ENCODE results near the gene LRRC8C. TPM values are rescaled to one million over a fixed set of nuclear protein-coding genes. Genes with fewer than 3 reads are reported as not detected.
"Not testable (repeated sequence)": the region's sequence is repeated elsewhere in the genome, so short reads cannot be mapped to it uniquely, and the experiment has no call there.

Gene LRRC8C
- total RNA-seq, 2 donors from 2014 or later, result 1.8 to 3.2 TPM

DNA sequence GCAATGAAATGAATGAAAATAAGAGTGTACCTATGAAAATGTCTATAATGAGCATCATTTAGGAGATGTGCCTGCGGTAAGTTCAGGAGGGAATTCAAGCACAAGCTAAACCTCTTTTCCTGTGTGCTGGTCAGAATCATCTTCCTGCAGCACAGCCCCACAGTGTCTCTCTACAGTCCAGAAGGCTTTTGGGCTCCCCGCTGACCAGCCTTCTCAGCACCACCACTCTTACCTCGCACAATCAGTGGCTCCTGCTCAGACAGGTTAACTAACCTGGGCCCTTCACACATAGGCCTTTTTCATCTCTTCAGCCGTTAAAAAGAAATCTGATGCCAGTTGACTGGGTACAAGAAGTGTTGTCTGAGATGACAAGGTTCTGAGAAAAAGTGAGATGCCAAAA is 57.7 kb downstream of the LRRC8C start:
- intact Hi-C loops (cut with DNase I, micrococcal nuclease), result no loop called here
- DNase-seq, result no peak
- ATAC-seq, result no peak

GRCh38 chr1:89692601-89693521 is 59.9 kb downstream of the LRRC8C start:
- DNase-seq (no peak), ATAC-seq (no peak)
- intact Hi-C loops (cut with DNase I, micrococcal nuclease), result no loop called here

DNA sequence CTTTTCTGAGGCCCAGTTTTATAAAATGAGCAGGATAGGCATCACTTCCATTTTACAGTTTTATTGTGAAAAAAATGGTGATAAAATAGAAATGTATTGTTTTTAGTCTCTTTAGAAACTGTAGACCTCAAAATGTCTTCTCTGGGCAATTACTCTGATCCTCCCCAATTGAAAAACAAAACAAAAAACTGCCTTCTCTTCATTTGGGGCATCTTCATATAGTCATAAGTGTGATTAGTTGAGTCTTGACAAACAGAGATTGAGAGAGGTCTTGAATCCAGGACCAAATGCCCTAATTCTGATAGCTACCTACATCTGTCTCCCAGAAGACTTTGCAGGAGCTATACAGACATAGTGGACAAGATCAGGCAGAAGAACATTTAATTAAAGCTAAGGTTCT is 62.9 kb downstream of the LRRC8C start:
- DNase-seq (no peak), ATAC-seq (no peak)
- intact Hi-C loops (cut with DNase I, micrococcal nuclease), result no loop called here

DNA sequence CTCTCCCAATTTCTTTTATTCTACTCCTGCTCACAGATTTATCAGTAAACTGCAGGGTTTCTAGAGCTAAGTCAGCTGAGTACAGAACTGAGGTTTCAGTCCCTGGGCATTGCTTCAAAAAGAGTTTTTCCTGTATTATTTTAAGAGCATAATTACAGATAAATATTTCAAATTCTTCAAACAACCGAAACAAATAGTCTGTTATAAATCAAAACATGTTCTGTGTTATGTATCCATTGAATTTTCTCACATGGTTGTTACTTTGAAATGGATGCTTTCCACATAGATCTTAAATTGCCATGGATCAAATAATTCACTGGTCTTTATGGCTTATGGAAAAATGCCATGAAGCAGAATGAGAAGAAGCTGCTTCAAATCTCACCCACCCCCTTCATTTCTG is 64.5 kb downstream of the LRRC8C start:
- no peak for ATAC-seq
- no peak for DNase-seq
- intact Hi-C loops (cut with DNase I, micrococcal nuclease), result no loop called here

- DNase-seq (no peak), ATAC-seq (no peak)
- intact Hi-C loops (cut with DNase I, micrococcal nuclease), result no loop called here
Measured at GRCh38 chr1:89698020-89698560, 65.2 kb downstream of the LRRC8C start.

DNA sequence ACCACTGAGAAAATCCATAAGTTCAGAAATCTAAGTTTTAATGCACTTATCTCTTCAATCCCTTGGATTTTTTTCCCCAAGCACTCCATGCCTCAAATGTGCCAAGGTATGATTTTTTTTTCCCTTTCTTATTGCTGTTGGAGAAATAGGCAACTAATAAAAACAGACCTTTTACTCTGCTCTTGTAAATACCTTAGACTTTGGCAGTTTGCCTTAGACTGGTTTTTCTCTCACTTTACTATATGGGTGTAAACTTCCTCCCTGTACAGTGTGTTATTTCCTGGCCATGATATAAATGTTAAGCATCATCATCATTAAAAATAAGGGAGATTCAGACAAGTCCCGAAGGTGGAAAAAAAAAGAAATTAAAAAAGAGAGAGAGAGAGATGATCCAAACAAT is 65.7 kb downstream of the LRRC8C start:
- DNase-seq (no peak), ATAC-seq (peak; percentile 76)
- intact Hi-C loops (cut with DNase I, micrococcal nuclease), result no loop called here

- DNase-seq, result no peak
- intact Hi-C loops (cut with DNase I, micrococcal nuclease), result no loop called here
- ATAC-seq, result no peak
Measured at GRCh38 chr1:89699451-89699986, 66.6 kb downstream of the LRRC8C start.

DNA sequence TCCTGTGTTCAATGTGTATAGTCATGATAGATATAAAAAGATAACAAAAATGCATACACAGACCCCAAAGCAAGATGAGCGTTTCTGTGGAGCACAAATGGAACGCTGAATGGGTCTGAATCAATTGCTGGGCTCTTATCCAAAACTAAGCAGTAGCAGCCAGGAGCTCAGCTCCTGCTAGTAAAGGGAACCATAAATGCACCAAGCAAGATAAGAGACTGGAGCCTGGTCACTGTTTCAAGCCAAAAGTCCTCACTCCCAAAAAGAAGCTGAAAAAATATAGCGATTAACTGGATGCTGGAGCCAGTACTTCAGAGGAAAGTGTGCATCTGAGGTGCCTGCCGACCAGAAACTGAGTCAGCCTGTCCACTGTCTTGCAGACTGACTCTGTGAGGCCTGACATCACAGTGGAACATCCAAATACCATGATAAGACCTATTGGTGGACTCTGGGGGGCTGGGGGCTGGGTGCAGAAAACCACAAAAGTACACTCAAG is 68.9 kb downstream of the LRRC8C start:
- ATAC-seq (no peak), DNase-seq (no peak)
- intact Hi-C loops (cut with DNase I, micrococcal nuclease), result no loop called here

DNA sequence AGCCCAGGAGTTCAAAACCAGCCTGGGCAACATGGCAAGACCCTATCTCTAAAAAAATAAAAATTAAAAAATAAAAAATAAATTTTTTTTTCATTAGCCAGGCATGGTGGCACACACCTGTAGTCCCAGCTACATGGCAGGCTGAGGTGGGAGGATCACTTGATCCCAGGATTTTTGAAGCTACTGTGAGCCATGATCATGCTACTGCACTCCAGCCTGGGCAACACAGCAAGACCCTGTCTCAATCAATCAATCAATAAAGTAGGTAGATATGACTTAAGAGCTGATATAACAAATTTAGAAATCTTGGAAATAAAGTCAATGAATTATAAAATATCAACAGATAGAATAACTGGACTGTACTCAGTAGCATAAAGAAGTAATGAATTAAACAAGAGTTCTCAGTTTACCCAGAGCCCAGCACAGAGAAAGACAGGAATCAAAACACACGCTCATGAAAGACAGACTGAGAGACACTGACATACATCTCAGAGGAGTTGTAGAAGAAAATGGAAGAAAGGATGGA is 69.7 kb downstream of the LRRC8C start:
- DNase-seq, result no peak
- ATAC-seq, result no peak
- intact Hi-C loops (cut with DNase I, micrococcal nuclease), result no loop called here

- DNase-seq (no peak), ATAC-seq (no peak)
- intact Hi-C loops (cut with DNase I, micrococcal nuclease), result no loop called here
Measured at GRCh38 chr1:89703469-89703868, 70.5 kb downstream of the LRRC8C start.

- DNase-seq (no peak), ATAC-seq (no peak)
- intact Hi-C loops (cut with DNase I, micrococcal nuclease), result no loop called here
Measured at GRCh38 chr1:89704014-89704413, 71.1 kb downstream of the LRRC8C start.

GRCh38 chr1:89704885-89705284 is 72.0 kb downstream of the LRRC8C start:
- DNase-seq; intact Hi-C loops (cut with DNase I, micrococcal nuclease); ATAC-seq: not testable (repeated sequence)

DNA sequence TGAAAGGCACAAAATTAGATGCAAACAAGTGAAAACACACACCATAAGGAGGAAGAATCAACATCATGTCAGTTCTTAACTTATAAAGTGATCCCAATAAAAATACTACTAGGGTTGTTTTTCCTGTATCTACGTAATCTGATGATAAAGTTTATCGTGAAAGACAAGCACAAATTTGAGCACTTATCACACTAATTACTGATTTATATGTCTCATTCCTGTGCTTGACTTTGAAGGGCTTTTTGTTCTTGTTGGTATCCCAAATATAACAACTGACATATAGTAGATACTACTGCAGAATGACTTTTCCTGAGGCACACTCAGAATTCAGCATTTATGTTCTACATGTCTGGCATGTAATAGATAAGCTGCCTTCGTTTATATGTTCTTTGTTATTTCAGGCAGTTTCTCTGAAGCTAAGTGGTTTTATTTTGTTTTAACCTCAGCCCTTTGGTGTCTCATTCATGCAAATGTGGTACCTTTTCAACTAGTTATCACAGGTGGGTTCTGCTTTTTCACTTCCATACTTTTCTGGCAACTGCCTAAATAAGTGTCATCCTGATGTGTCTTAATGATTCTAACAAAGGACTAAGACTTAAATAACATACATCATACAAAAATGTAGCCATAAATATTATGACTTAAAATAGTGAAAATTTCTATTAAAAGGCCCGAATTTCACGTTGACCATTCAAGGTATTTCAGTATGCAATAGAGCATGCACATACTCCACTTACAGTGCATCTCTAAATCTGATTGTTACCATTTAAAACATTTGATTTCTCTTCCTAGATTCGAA is 73.2 kb downstream of the LRRC8C start:
- ATAC-seq (no peak), DNase-seq (no peak)
- intact Hi-C loops (cut with DNase I, micrococcal nuclease), result no loop called here

DNA sequence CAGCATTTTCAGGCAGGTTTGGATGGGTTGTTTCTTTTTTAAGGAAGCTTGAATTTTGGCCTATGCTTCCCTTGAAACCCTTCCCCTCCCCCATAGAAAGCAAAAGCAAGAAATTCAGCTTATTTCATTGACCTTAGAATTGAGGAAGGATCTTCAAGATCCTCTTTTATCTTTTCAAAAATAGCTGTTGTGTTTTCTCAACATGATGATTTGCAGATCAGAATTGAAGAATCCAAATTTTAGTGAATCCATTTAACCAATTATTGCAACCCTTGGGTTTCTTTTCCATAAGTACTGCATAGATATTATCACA is 73.7 kb downstream of the LRRC8C start:
- DNase-seq (no peak), ATAC-seq (no peak)
- intact Hi-C loops (cut with DNase I, micrococcal nuclease), result no loop called here

GRCh38 chr1:89708751-89709375 is 75.9 kb downstream of the LRRC8C start:
- no peak for DNase-seq
- ATAC-seq, result no peak
- intact Hi-C loops (cut with DNase I, micrococcal nuclease), result no loop called here

GRCh38 chr1:89710498-89711139 is 77.7 kb downstream of the LRRC8C start:
- intact Hi-C loops (cut with DNase I, micrococcal nuclease), result no loop called here
- DNase-seq (no peak), ATAC-seq (no peak)

GRCh38 chr1:89711140-89711778 is 78.3 kb downstream of the LRRC8C start:
- intact Hi-C loops (cut with DNase I, micrococcal nuclease), result no loop called here
- DNase-seq (no peak), ATAC-seq (no peak)

- intact Hi-C loops (cut with DNase I, micrococcal nuclease), result no loop called here
- ATAC-seq (no peak), DNase-seq (no peak)
Measured at GRCh38 chr1:89712420-89712819, 79.5 kb downstream of the LRRC8C start.

All from left colon (tissue), 2 donors.